ENCODE measurements around the gene TSC1. TPM values are rescaled to one million over a fixed set of nuclear protein-coding genes. Genes with fewer than 3 reads are reported as not detected.

Gene TSC1
- total RNA-seq, 1 donor from 2014 or later = 20.8 TPM

DNA sequence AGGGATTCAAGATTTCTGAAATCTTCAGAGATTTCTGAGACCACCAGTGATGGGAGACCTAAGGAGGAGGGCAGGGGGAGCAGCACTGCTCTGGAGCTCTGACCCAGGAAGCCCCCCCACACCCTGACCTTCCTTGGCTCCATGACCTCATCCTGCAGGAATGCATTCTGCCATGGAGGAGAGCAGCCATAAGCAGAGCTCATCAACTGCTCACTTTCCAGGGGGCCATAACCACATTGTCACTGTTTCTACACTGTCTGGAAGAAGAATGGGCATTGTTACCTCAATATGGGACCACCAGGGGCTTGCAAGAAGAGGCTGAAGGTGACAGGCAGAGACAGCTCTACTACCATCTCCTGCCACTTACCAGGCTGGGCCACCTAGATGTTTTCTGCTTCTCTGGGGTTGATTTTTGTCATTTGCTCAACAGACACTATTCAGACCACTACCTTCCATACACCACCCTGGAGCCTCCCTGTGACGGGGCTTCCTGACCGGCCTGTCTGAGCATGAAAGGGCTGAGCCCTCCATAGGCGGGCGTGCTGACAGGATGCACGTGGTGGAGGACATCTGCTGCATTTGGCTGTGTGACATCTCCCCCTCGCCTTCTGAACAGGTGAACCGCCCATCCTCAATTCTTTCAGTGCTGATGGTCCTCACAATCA, 2.3 kb upstream of the TSC1 start:
- peak; percentile 37 for DNase-seq (ENCODE audit: low read depth)
- FAIRE-seq = no peak
- H3K4me3 ChIP-seq (ENCODE audit: low read depth, low read length) = no peak overlapping the region

DNA sequence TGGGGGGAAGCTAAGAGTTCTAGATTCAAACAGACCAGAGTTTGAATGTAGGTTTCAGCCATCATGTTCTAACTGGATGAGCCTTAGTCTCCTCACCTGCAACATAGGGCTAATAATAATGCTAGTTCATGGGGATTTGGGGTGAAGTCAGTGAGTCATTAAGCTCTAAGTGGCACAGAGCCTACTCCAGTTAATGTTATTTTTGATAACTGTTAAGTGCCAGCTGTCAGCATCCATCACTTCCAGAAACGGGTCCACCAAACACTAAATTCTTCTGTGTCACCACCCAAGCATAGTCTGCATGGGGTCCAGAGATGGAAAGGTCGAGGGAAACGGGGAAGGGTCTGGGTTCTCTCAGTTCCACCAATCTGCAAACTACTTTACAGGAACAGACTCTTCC, 1.8 kb upstream of the TSC1 start:
- TF ChIP-seq, protein P1, sequence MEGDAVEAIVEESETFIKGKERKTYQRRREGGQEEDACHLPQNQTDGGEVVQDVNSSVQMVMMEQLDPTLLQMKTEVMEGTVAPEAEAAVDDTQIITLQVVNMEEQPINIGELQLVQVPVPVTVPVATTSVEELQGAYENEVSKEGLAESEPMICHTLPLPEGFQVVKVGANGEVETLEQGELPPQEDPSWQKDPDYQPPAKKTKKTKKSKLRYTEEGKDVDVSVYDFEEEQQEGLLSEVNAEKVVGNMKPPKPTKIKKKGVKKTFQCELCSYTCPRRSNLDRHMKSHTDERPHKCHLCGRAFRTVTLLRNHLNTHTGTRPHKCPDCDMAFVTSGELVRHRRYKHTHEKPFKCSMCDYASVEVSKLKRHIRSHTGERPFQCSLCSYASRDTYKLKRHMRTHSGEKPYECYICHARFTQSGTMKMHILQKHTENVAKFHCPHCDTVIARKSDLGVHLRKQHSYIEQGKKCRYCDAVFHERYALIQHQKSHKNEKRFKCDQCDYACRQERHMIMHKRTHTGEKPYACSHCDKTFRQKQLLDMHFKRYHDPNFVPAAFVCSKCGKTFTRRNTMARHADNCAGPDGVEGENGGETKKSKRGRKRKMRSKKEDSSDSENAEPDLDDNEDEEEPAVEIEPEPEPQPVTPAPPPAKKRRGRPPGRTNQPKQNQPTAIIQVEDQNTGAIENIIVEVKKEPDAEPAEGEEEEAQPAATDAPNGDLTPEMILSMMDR (IDR thresholded peaks at IDR 0.05; ENCODE audit: insufficient read depth, low read length, severe bottlenecking) = no peak
- H3K27me3 ChIP-seq (ENCODE audit: control insufficient read depth, insufficient read depth, low read length) = no peaks in the 10 kb centered on the region
- DNase-seq (ENCODE audit: low read depth) (no peak), FAIRE-seq (no peak)
- no peaks in the 10 kb centered on the region for H3K36me3 ChIP-seq (ENCODE audit: control insufficient read depth, insufficient read depth, low read length)
- no peak overlapping the region for H3K4me3 ChIP-seq (ENCODE audit: low read depth, low read length)

More for the DNA sequence above, 2.3 kb upstream of the TSC1 start:
- H3K36me3 ChIP-seq (ENCODE audit: control insufficient read depth, insufficient read depth, low read length) = no peaks in the 10 kb centered on the region
- no peaks in the 10 kb centered on the region for H3K27me3 ChIP-seq (ENCODE audit: control insufficient read depth, insufficient read depth, low read length)
- TF ChIP-seq, protein P1 (IDR thresholded peaks at IDR 0.05; ENCODE audit: insufficient read depth, low read length, severe bottlenecking) = no peak

DNA sequence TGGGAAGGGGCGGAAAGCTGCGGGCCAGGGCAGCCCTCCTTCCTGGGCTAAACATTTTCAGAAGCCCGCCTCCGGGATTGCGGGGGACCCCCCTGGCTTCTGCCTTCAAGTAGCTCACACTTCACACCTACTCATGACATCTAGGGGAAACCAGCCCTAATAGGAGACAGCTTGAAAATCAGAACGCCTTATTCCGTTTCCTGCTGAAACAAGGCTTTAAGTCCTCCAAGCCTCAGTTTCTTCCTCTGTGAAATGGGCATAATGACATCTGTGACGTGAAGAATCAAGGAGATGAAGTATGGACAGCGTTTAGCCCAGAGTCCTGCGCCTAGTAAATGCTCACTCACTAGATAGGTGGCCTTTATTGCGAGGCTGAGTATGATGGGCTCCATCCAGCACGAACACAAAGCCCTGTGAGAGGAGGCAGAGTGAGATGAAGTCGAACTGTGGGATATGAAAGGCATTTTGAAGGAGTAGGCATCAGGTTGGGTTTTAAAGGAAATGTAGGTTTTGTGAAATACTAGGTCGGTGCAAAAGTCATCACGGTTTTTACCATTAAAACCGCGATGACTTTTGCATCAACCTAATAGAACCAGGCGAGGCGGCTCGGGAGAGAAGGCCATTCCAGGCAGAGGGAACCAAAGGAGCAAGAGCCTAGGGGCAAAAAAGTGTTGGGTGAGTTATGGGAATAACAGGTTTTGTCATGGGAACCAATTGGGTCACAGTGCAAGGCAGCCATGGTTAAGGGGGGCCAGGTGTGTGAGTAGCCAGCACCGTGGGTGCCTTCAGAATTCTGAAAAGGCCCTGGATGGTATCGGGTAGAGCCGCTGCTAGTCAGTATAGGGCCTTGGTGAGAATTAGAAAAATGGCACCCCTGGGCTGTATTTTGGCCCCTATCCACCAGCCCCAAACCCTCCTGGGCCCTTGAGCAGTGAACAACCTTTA, 1.0 kb upstream of the TSC1 start:
- Histone ChIP-seq H3K27me3 (ENCODE audit: control insufficient read depth, insufficient read depth, low read length) (no peaks in the 10 kb centered on the region), H3K4me3 (ENCODE audit: low read depth, low read length) (peak overlapping the region; percentile 95), H3K36me3 (ENCODE audit: control insufficient read depth, insufficient read depth, low read length) (no peaks in the 10 kb centered on the region)
- FAIRE-seq (no peak), DNase-seq (ENCODE audit: low read depth) (no peak)
- TF ChIP-seq, protein P1 (IDR thresholded peaks at IDR 0.05; ENCODE audit: insufficient read depth, low read length, severe bottlenecking) = no peak

DNA sequence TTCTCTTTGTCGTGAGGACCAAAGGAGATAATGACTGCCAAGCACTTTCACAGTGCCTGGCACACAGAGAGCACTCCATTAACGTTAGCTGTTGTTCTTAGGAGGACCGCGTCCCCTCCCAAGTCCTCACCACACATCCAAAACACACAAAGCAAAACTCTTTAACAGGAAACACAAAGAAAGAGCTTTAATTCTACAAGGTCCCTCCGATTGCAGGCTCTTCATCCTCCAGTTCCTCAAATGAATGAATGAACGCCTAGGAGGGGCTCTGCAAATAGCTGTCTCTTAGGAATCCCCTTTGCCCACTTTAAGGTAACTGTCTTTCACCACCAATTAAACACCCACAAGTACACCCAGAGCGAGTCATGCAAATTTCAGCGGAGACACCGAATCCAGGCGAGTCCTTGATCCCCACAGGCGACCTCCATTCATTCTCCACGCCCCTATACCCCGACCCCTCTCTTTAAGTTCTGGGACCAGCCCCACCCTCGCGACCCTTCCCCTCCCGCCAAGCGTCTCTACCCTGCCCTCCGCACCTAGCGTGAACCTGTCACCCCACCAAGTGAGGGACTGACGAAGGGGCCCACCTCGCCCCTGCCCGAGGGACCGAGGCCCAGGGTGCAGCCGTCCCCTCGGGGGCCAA, 644 bp downstream of the TSC1 start:
- FAIRE-seq = no peak
- TF ChIP-seq, protein P1 (IDR thresholded peaks at IDR 0.05; ENCODE audit: insufficient read depth, low read length, severe bottlenecking) = no peak

DNA sequence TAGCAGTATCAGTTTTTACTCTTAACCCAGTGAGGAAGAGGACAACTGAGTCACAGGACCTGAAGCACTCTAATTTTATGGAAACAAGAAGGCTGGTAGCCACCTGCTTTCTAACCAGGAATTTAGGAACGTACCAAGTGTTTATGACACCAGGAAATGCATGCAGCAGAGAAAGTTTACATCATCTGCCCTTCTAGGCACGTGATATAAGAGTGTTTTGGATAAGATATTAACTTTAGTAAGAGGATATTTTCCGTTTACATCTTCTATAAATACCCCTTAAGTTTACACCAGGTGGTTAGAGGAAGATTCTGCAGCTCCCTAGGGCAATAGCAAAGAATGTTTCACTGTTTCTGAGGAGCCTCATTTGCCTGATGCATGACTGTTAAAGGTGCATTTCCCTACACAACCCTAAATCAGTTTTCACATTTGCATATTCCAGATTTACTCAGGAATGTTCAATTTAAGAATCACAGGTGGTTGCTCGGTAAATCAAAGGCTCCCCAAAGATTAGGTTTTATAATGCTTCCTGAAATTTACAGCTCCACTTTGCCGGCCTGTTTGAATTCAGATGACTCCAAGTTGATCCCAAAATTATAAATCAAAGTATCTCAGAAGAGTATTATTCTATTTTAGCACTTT, 1.8 kb downstream of the TSC1 start:
- peaks cover 1% of the 10 kb centered on the region for H3K36me3 ChIP-seq (ENCODE audit: control insufficient read depth, insufficient read depth, low read length)
- no peak for DNase-seq (ENCODE audit: low read depth)
- FAIRE-seq = no peak

More for the DNA sequence above, 644 bp downstream of the TSC1 start:
- no peak for DNase-seq (ENCODE audit: low read depth)
- Histone ChIP-seq H3K4me3 (ENCODE audit: low read depth, low read length) (peak overlapping the region; percentile 95), H3K36me3 (ENCODE audit: control insufficient read depth, insufficient read depth, low read length) (peaks cover 1% of the 10 kb centered on the region), H3K27me3 (ENCODE audit: control insufficient read depth, insufficient read depth, low read length) (no peaks in the 10 kb centered on the region)

More for the DNA sequence above, 1.8 kb downstream of the TSC1 start:
- Histone ChIP-seq H3K27me3 (ENCODE audit: control insufficient read depth, insufficient read depth, low read length) (no peaks in the 10 kb centered on the region), H3K4me3 (ENCODE audit: low read depth, low read length) (no peak overlapping the region)
- TF ChIP-seq, protein P1 (IDR thresholded peaks at IDR 0.05; ENCODE audit: insufficient read depth, low read length, severe bottlenecking) = no peak

Measured in bronchial epithelial cell (primary cell).